IMR-90 (cell line): ENCODE results near the gene RGS10. TPM values are rescaled to one million over a fixed set of nuclear protein-coding genes. Genes with fewer than 3 reads are reported as not detected.

ENCODE experiments used
- ATAC-seq: fragments of 200-7000 bp; cut with Tn5 transposase; 2 replicates; pipeline ENCODE4 v1.9.1; 2020; ENCODE audit warnings: low read depth, mild to moderate bottlenecking, moderate library complexity
- BruUV-seq: library from RNA; stranded (reverse); fragments of 400-500 nt; replicated peaks from 2 replicates; lab custom pipeline; 2021; lab: Mats Ljungman, UMichigan
- CTCF ChIA-PET: fragments of 300-600 bp; formaldehyde crosslinking; extraction: SDS; loops from one replicate; lab custom pipeline; 2021; ENCODE audit warnings: antibody characterized with exemption; lab: Yijun Ruan, JAX
- POLR2A ChIA-PET: fragments of 300-600 bp; sonication (Branson Sonifier 250); formaldehyde crosslinking; loops from one replicate; lab custom pipeline; 2022; ENCODE audit warnings: antibody characterized with exemption; ENCODE audit not compliant: unreplicated experiment; lab: Charles Lee
- DNase-seq: peaks from one replicate; pipeline ENCODE4 v3.0.0; 2013
- H2AFZ ChIP-seq: replicated peaks from 2 replicates; pipeline ENCODE3; 2013; ENCODE audit warnings: low read length, mild to moderate bottlenecking; ENCODE audit not compliant: poor library complexity
- H2AK5ac ChIP-seq: 2 replicates; pipeline ENCODE4 v1.6.1; 2013; ENCODE audit warnings: low read depth, low read length, inconsistent platforms
- H2AK9ac ChIP-seq: replicated peaks from 2 replicates; pipeline ENCODE3; 2013; ENCODE audit warnings: mild to moderate bottlenecking, low read depth, low read length, moderate library complexity; ENCODE audit not compliant: poor library complexity
- H2BK120ac ChIP-seq: 2 replicates; pipeline ENCODE4 v1.6.1; 2013; ENCODE audit warnings: low read depth, low read length, inconsistent platforms
- H2BK15ac ChIP-seq: 3 replicates; pipeline ENCODE4 v1.6.1; 2013; ENCODE audit warnings: low read depth, low read length, inconsistent platforms
- H2BK20ac ChIP-seq: 2 replicates; pipeline ENCODE4 v1.6.1; 2013; ENCODE audit warnings: low read depth, mild to moderate bottlenecking, inconsistent platforms, low read length, moderate library complexity
- H2BK5ac ChIP-seq: 2 replicates; pipeline ENCODE4 v1.6.1; 2013; ENCODE audit warnings: mild to moderate bottlenecking, low read depth, low read length, inconsistent platforms; ENCODE audit not compliant: poor library complexity, severe bottlenecking
- H3K14ac ChIP-seq: replicated peaks from 2 replicates; pipeline ENCODE4 v1.6.1; 2013; ENCODE audit warnings: low read depth, low read length, inconsistent platforms
- H3K18ac ChIP-seq: 2 replicates; pipeline ENCODE4 v1.6.1; 2013; ENCODE audit warnings: low read depth, low read length, control low read depth
- H3K23ac ChIP-seq: 2 replicates; pipeline ENCODE4 v1.6.1; 2013; ENCODE audit warnings: low read depth, low read length, inconsistent platforms
- H3K27ac ChIP-seq: 2 replicates; pipeline ENCODE4 v1.5.1; 2013; ENCODE audit warnings: mild to moderate bottlenecking, control low read depth, low read length; ENCODE audit not compliant: insufficient read depth
- H3K27me3 ChIP-seq: 2 replicates; pipeline ENCODE4 v1.6.1; 2013; ENCODE audit warnings: low read length; ENCODE audit not compliant: control insufficient read depth, insufficient read depth
- H3K36me3 ChIP-seq: 2 replicates; pipeline ENCODE4 v1.6.1; 2013; ENCODE audit warnings: low read length, mixed read lengths; ENCODE audit not compliant: control insufficient read depth, insufficient read depth
- H3K4ac ChIP-seq: 2 replicates; pipeline ENCODE4 v1.6.1; 2013; ENCODE audit warnings: low read depth, low read length, inconsistent platforms
- H3K4me1 ChIP-seq: 2 replicates; pipeline ENCODE4 v1.6.1; 2013; ENCODE audit warnings: low read length, mixed read lengths; ENCODE audit not compliant: control insufficient read depth, insufficient read depth
- H3K4me2 ChIP-seq: 2 replicates; pipeline ENCODE4 v1.6.1; 2013; ENCODE audit warnings: low read depth, mild to moderate bottlenecking, control low read depth, low read length, moderate library complexity
- H3K4me3 ChIP-seq: 2 replicates; pipeline ENCODE4 v1.5.1; 2013; ENCODE audit warnings: low read depth, mild to moderate bottlenecking, control low read depth, low read length, moderate library complexity; ENCODE audit not compliant: insufficient read depth
- H3K56ac ChIP-seq: 2 replicates; pipeline ENCODE4 v1.6.1; 2013; ENCODE audit warnings: low read length, inconsistent platforms; ENCODE audit not compliant: insufficient read depth; ENCODE audit errors: extremely low read depth
- H3K79me1 ChIP-seq, 2 experiments: 2 replicates each; pipeline ENCODE4 v1.6.1; 2013; ENCODE audit warnings: low read length in 2 of 2, inconsistent platforms in 1 of 2, low read depth in 1 of 2
- H3K9ac ChIP-seq: 2 replicates; pipeline ENCODE4 v1.6.1; 2013; ENCODE audit warnings: low read depth, low read length, control low read depth
- H3K9me1 ChIP-seq: 2 replicates; pipeline ENCODE4 v1.6.1; 2013; ENCODE audit warnings: low read length, inconsistent platforms; ENCODE audit not compliant: insufficient read depth
- H3K9me3 ChIP-seq: 2 replicates; pipeline ENCODE4 v1.6.1; 2013; ENCODE audit warnings: low read length; ENCODE audit not compliant: control insufficient read depth, insufficient read depth
- H4K20me1 ChIP-seq: 2 replicates; pipeline ENCODE4 v1.6.1; 2013; ENCODE audit warnings: low read length, inconsistent platforms; ENCODE audit not compliant: insufficient read depth
- H4K5ac ChIP-seq: 2 replicates; pipeline ENCODE4 v1.6.1; 2013; ENCODE audit warnings: mild to moderate bottlenecking, low read depth, low read length, control low read depth
- H4K8ac ChIP-seq, 2 experiments: 2 replicates each; pipeline ENCODE4 v1.6.1; 2013; ENCODE audit warnings: low read depth in 2 of 2, low read length in 2 of 2, control low read depth in 1 of 2, inconsistent platforms in 1 of 2
- H4K91ac ChIP-seq: 2 replicates; pipeline ENCODE4 v1.6.1; 2013; ENCODE audit warnings: low read depth, low read length, inconsistent platforms; ENCODE audit not compliant: insufficient read depth
- BHLHE40 ChIP-seq: fragments of 150-350 bp; IDR thresholded peaks from 2 replicates; pipeline ENCODE4 v1.6.1; 2016; ENCODE audit warnings: mild to moderate bottlenecking, low read depth, low read length
- CEBPB ChIP-seq: IDR thresholded peaks from 2 replicates; pipeline ENCODE4 v1.6.1; 2012; ENCODE audit warnings: low read depth, low read length, improper control_type of control experiment
- CHD1 ChIP-seq: IDR thresholded peaks from 2 replicates; pipeline ENCODE4 v1.6.1; 2012; ENCODE audit warnings: low read depth, low read length, improper control_type of control experiment
- CTCF ChIP-seq: conservative IDR thresholded peaks from 2 replicates; pipeline ENCODE4 v1.5.1; 2012; ENCODE audit warnings: mild to moderate bottlenecking, low read depth, low read length, improper control_type of control experiment
- ELK1 ChIP-seq: fragments of 150-350 bp; IDR thresholded peaks from 2 replicates; pipeline ENCODE4 v1.6.1; 2016; ENCODE audit warnings: low read depth, mild to moderate bottlenecking, low read length, moderate library complexity, borderline replicate concordance
- FOS ChIP-seq: fragments of 150-350 bp; IDR thresholded peaks from 2 replicates; pipeline ENCODE4 v1.6.1; 2016; ENCODE audit warnings: low read depth, low read length
- MAFK ChIP-seq: IDR thresholded peaks from 2 replicates; pipeline ENCODE4 v1.6.1; 2012; ENCODE audit warnings: low read depth, low read length, improper control_type of control experiment
- MAZ ChIP-seq: IDR thresholded peaks from 2 replicates; pipeline ENCODE4 v1.6.1; 2012; ENCODE audit warnings: low read depth, mild to moderate bottlenecking, low read length, improper control_type of control experiment, moderate library complexity, borderline replicate concordance
- MXI1 ChIP-seq: IDR thresholded peaks from 2 replicates; pipeline ENCODE4 v1.6.1; 2012; ENCODE audit warnings: low read depth, mild to moderate bottlenecking, low read length, moderate library complexity, borderline replicate concordance
- NFE2L2 ChIP-seq: fragments of 150-350 bp; IDR thresholded peaks from 2 replicates; pipeline ENCODE4 v1.6.1; 2016; ENCODE audit warnings: low read depth, mild to moderate bottlenecking, low read length
- POLR2A ChIP-seq: IDR thresholded peaks from 2 replicates; pipeline ENCODE4 v1.6.1; 2012; ENCODE audit warnings: mild to moderate bottlenecking, low read depth, low read length
- RAD21 ChIP-seq: IDR thresholded peaks from 2 replicates; pipeline ENCODE4 v1.6.1; 2012; ENCODE audit warnings: low read length, improper control_type of control experiment
- RCOR1 ChIP-seq: IDR thresholded peaks from 2 replicates; pipeline ENCODE4 v1.6.1; 2012; ENCODE audit warnings: mild to moderate bottlenecking, low read length, improper control_type of control experiment; ENCODE audit not compliant: insufficient replicate concordance
- RFX5 ChIP-seq: IDR thresholded peaks from 2 replicates; pipeline ENCODE4 v1.8.0; 2012; ENCODE audit warnings: low read depth, mild to moderate bottlenecking, low read length, moderate library complexity
- SMC3 ChIP-seq: fragments of 150-350 bp; IDR thresholded peaks from 2 replicates; pipeline ENCODE4 v1.6.1; 2016; ENCODE audit warnings: low read depth, mild to moderate bottlenecking, antibody characterized with exemption, low read length, moderate library complexity
- USF2 ChIP-seq: fragments of 150-350 bp; IDR thresholded peaks from 2 replicates; pipeline ENCODE4 v1.6.1; 2017; ENCODE audit warnings: mild to moderate bottlenecking, antibody characterized with exemption, low read length, low read depth
- WGBS, 2 experiments: methylation state at CpG; one replicate each; pipeline versions ENCODE4 v1.1.5 to v1.1.7; 2013; ENCODE audit warnings: missing lambda C conversion rate in 2 of 2; ENCODE audit not compliant: insufficient read length in 1 of 2; ENCODE audit errors: extremely low coverage in 2 of 2; 5-methylcytosine and 5-hydroxymethylcytosine counted together
- dilution Hi-C: fragments of 300-500 bp; cut with HindIII; formaldehyde crosslinking; loops from one replicate; pipeline ENCODE4 v1.14.3; 2018; ENCODE audit warnings: low sequenced_read_pairs; ENCODE audit not compliant: unreplicated experiment
- in situ Hi-C: fragments of 300-500 bp; cut with MboI; formaldehyde crosslinking; loops from 3 replicates; pipeline ENCODE4 v1.14.3; 2019; ENCODE audit warnings: low sequenced_read_pairs, inconsistent platforms, mixed read lengths
- intact Hi-C: fragments of 100-400 bp; cut with micrococcal nuclease; formaldehyde crosslinking; loops from 2 replicates; pipeline ENCODE4 v1.10.0; 2022
- polyA plus RNA-seq, 3 experiments: library from polyadenylated mRNA; depleted of rRNA; stranded (reverse); fragments of >200 nt; gene quantifications; 2 replicates each; pipeline ENCODE4 v1.2.3, GENCODE V29; 2012; ENCODE audit warnings: low replicate concordance in 1 of 3
- total RNA-seq: library from RNA; depleted of rRNA; stranded (reverse); fragments of >200 nt; gene quantifications from 2 replicates; pipeline ENCODE4 v1.2.3, GENCODE V29; 2012

The RGS10 gene
- total and polyA plus RNA-seq, 2 of the 4 experiments (the other 2 are of a cell fraction), result 35.3 to 89.7 TPM

- 96% methylated on average over 4 of the region's 10 CpGs; no CpG with 5 or more reads in 1 of the 2 experiments for WGBS, 2 experiments
- no peak overlapping the region for H4K5ac ChIP-seq
- CTCF ChIA-PET, result no interaction called here
- no peaks in the 10 kb centered on the region for H3K27me3 ChIP-seq
- H4K8ac ChIP-seq, result no peak overlapping the region
- H3K9me3 ChIP-seq, result no peaks in the 10 kb centered on the region
- no peak overlapping the region for H2AFZ ChIP-seq
- DNase-seq, result no peak
- H3K23ac ChIP-seq, result no peak overlapping the region
- H2BK5ac ChIP-seq, result no peak overlapping the region
- no peak overlapping the region for H4K91ac ChIP-seq
- H3K4ac ChIP-seq, result no peak overlapping the region
- H3K4me3 ChIP-seq, result no peak overlapping the region
- no peak for TF ChIP-seq RFX5
- TF ChIP-seq RCOR1, result no peak
- TF ChIP-seq CTCF, result no peak
- no peak for TF ChIP-seq SMC3
- TF ChIP-seq BHLHE40, result no peak
- no peak for TF ChIP-seq CHD1
- TF ChIP-seq NFE2L2, result no peak
- TF ChIP-seq USF2, result no peak
- no peak for TF ChIP-seq FOS
- no peak for TF ChIP-seq MXI1
- TF ChIP-seq ELK1, result no peak
- no peak for TF ChIP-seq MAZ
- no peak for TF ChIP-seq POLR2A
- TF ChIP-seq RAD21, result no peak
- no peak for TF ChIP-seq MAFK
- TF ChIP-seq CEBPB, result no peak
- H3K27ac ChIP-seq, result no peak overlapping the region
- no peak overlapping the region for H2BK120ac ChIP-seq
- peaks cover 2 to 15% of the 10 kb centered on the region in 2 experiments; a peak in 1 of 4 replicates for H3K79me1 ChIP-seq
- H2AK5ac ChIP-seq, result no peak overlapping the region
- H4K20me1 ChIP-seq, result no peaks in the 10 kb centered on the region
- intact Hi-C loops, result no loop called here
- ATAC-seq, result no peak
- peaks cover 46% of the 10 kb centered on the region for H3K36me3 ChIP-seq
- peaks cover 7% of the 10 kb centered on the region; the same call in 1 of the 2 replicates for H3K9me1 ChIP-seq
- BruUV-seq, result no TSS peak
- H3K14ac ChIP-seq, result no peak overlapping the region
- no peak overlapping the region for H3K18ac ChIP-seq
- H3K4me1 ChIP-seq, result peaks cover 3% of the 10 kb centered on the region
- no peak overlapping the region for H2BK20ac ChIP-seq
- POLR2A ChIA-PET, result no interaction called here
- no peak overlapping the region for H2BK15ac ChIP-seq
- in situ Hi-C loops, result no loop called here
- H3K9ac ChIP-seq, result no peak overlapping the region
- no peak overlapping the region for H3K56ac ChIP-seq
- no peak overlapping the region for H2AK9ac ChIP-seq
- H3K4me2 ChIP-seq, result no peak overlapping the region
- dilution Hi-C loops, result no loop called here
Measured at GRCh38 chr10:119504651-119505050, 37.9 kb downstream of the RGS10 start.
